Stomach (tissue), 4 donors: Measurements from ENCODE around the gene RAB6C.
"Not testable (repeated sequence)": the region's sequence is repeated elsewhere in the genome, so short reads cannot be mapped to it uniquely, and the experiment has no call there.

Experiments
- EP300 ChIP-seq: sonication (generic); formaldehyde crosslinking; IDR thresholded peaks from one replicate; pipeline ENCODE4 v1.6.1; 2017; ENCODE audit warnings: antibody characterized with exemption
- POLR2A ChIP-seq, 4 donors: fragments of 450-650 bp; IDR thresholded peaks; one replicate each; pipeline ENCODE4 v1.6.1; 2016; ENCODE audit warnings: antibody characterized with exemption in 4 of 4, control low read depth in 2 of 4, mild to moderate bottlenecking in 1 of 4, moderate library complexity in 1 of 4
- TF ChIP-seq, protein P1 (sequence below), 7 experiments: fragments of 450-650 bp in 4 of 7; fragments of 200-600 bp in 3 of 7; sonication (generic) in 3 of 7; IDR thresholded peaks; one replicate each; pipeline ENCODE4 v1.5.1; 2016 to 2019; ENCODE audit warnings: antibody characterized with exemption in 7 of 7, control low read depth in 2 of 7, mild to moderate bottlenecking in 1 of 7

DNA sequence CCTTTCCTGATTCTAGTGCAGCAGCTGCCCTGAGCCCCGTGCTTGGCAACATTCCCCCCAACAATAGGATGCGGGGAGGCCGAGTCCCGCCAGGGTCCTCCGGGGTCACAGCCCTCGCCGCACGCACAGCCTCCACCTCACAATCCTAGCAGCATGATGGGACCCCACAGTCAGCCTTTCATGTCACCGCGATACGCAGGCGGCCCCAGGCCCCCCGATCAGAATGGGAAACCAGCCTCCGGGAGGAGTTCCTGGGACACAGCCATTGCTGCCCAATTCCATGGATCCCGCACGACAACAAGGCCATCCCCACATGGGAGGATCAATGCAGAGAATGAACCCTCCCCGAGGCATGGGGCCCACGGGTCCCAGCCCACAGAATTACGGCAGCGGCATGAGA lies 13.7 kb downstream of the RAB6C start:
- TF ChIP-seq, protein P1, sequence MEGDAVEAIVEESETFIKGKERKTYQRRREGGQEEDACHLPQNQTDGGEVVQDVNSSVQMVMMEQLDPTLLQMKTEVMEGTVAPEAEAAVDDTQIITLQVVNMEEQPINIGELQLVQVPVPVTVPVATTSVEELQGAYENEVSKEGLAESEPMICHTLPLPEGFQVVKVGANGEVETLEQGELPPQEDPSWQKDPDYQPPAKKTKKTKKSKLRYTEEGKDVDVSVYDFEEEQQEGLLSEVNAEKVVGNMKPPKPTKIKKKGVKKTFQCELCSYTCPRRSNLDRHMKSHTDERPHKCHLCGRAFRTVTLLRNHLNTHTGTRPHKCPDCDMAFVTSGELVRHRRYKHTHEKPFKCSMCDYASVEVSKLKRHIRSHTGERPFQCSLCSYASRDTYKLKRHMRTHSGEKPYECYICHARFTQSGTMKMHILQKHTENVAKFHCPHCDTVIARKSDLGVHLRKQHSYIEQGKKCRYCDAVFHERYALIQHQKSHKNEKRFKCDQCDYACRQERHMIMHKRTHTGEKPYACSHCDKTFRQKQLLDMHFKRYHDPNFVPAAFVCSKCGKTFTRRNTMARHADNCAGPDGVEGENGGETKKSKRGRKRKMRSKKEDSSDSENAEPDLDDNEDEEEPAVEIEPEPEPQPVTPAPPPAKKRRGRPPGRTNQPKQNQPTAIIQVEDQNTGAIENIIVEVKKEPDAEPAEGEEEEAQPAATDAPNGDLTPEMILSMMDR (IDR thresholded peaks at IDR 0.05): not testable (repeated sequence)
- TF ChIP-seq POLR2A (IDR thresholded peaks at IDR 0.05); EP300: not testable (repeated sequence)
